Naive thymus-derived CD8-positive, alpha-beta T cell (primary cell): Measurements from ENCODE around the gene POMT1. TPM values are rescaled to one million over a fixed set of nuclear protein-coding genes. Genes with fewer than 3 reads are reported as not detected.

Experiments
- ATAC-seq, 2 donors: fragments of 150-1000 bp; cut with Tn5 transposase in 1 of 2; sonication (Bioruptor Pico), chemical (Tn5 transposase) in 1 of 2; 1 replicate in 1 of 2; 2 replicates in 1 of 2; pipeline ENCODE4 v1.10.0; 2021; ENCODE audit warnings: mild to moderate bottlenecking in 2 of 2, moderate library complexity in 2 of 2
- POLR2A ChIA-PET: fragments of 350-600 bp; sonication (Branson Sonifier 250); formaldehyde crosslinking; loops from one replicate; lab custom pipeline; 2021; ENCODE audit warnings: antibody characterized with exemption; lab: Charles Lee
- DNase-seq, 10 donors: peaks; one replicate each; pipeline versions ENCODE4 v3.0.0 to v3.0.0-alpha.2; 2020 to 2022
- H3K27ac Mint-ChIP-seq, 10 donors: one replicate each; pipeline ENCODE4 v1.8.0; 2020 to 2022; ENCODE audit warnings: mild to moderate bottlenecking in 10 of 10, mixed read lengths in 10 of 10, moderate library complexity in 4 of 10, inconsistent platforms in 1 of 10
- H3K27me3 Mint-ChIP-seq, 5 donors: one replicate each; pipeline ENCODE4 v1.8.0; 2021 to 2022; ENCODE audit warnings: mixed read lengths in 5 of 5
- H3K36me3 Mint-ChIP-seq, 3 donors: one replicate each; pipeline ENCODE4 v1.8.0; 2020 to 2022; ENCODE audit warnings: mixed read lengths in 3 of 3, mild to moderate bottlenecking in 2 of 3, inconsistent platforms in 1 of 3
- H3K4me1 Mint-ChIP-seq, 4 donors: one replicate each; pipeline ENCODE4 v1.8.0; 2021 to 2022; ENCODE audit warnings: mixed read lengths in 4 of 4
- H3K4me3 Mint-ChIP-seq, 10 donors: one replicate each; pipeline ENCODE4 v1.8.0; 2020 to 2022; ENCODE audit warnings: mild to moderate bottlenecking in 10 of 10, mixed read lengths in 10 of 10, moderate library complexity in 6 of 10, inconsistent platforms in 1 of 10
- H3K9me3 Mint-ChIP-seq, 9 donors: one replicate each; pipeline ENCODE4 v1.8.0; 2020 to 2022; ENCODE audit warnings: mixed read lengths in 9 of 9, mild to moderate bottlenecking in 3 of 9, inconsistent platforms in 1 of 9, moderate library complexity in 1 of 9
- polyA plus RNA-seq, 3 donors: library from polyadenylated mRNA; unstranded; fragments of 300-500 nt; fragmentation: Illumina TruSeq; gene quantifications; one replicate each; pipeline ENCODE4 v1.2.3, GENCODE V29; 2021
- total RNA-seq, 8 experiments: library from RNA in 2 of 8; stranded (reverse) in 2 of 8; gene quantifications; one replicate each; pipeline ENCODE4 v1.2.3 and lab custom pipeline; 2021 to 2026

POMT1 gene
- total and polyA plus RNA-seq, 5 experiments from 2014 or later = 7.4 to 48.9 (median 11.1) TPM

GRCh38 chr9:131485728-131486422, 16.8 kb upstream of the POMT1 start:
- peaks cover 5 to 91% (median 13%) of the 10 kb centered on the region in 3 donors for H3K36me3 Mint-ChIP-seq
- peak overlapping the region in 2 of 10 donors; percentile 4 to 34 for H3K27ac Mint-ChIP-seq
- POLR2A ChIA-PET = no interaction called here

GRCh38 chr9:131487001-131487400, 15.7 kb upstream of the POMT1 start:
- no peaks in the 10 kb centered on the region for H3K27me3 Mint-ChIP-seq
- no peak overlapping the region for H3K4me3 Mint-ChIP-seq
- H3K27ac Mint-ChIP-seq = peak overlapping the region in 3 of 10 donors; percentile 53 to 62 (median 56)
- no peak for DNase-seq
- POLR2A ChIA-PET = interaction anchor here (0.9 kb wide), 1 partner anchor 13 kb away, joined by 3 read pairs; no protein-coding TSS in a partner anchor
- H3K36me3 Mint-ChIP-seq = peaks cover 5 to 93% (median 15%) of the 10 kb centered on the region in 3 donors
- no peaks in the 10 kb centered on the region for H3K9me3 Mint-ChIP-seq
- H3K4me1 Mint-ChIP-seq = peaks cover 2 to 22% (median 11%) of the 10 kb centered on the region in 4 donors
- ATAC-seq = no peak

More at GRCh38 chr9:131485728-131486422, 16.8 kb upstream of the POMT1 start:
- ATAC-seq = no peak
- Mint-ChIP-seq H3K27me3 (no peaks in the 10 kb centered on the region), H3K9me3 (no peaks in the 10 kb centered on the region), H3K4me3 (no peak overlapping the region), H3K4me1 (peaks cover 2 to 21% (median 12%) of the 10 kb centered on the region in 4 donors)
- no peak for DNase-seq

GRCh38 chr9:131487621-131488031, 15.1 kb upstream of the POMT1 start:
- Mint-ChIP-seq H3K27me3 (no peaks in the 10 kb centered on the region), H3K27ac (peak overlapping the region in 1 of 10 donors; percentile 67), H3K4me3 (no peak overlapping the region), H3K4me1 (peaks cover 2 to 22% (median 10%) of the 10 kb centered on the region in 4 donors), H3K36me3 (peaks cover 5 to 93% (median 11%) of the 10 kb centered on the region in 3 donors), H3K9me3 (no peaks in the 10 kb centered on the region)
- DNase-seq = peak in 1 of 10 donors; percentile 19
- POLR2A ChIA-PET = interaction anchor here (0.9 kb wide), 1 partner anchor 14 kb away, joined by 3 read pairs; no protein-coding TSS in a partner anchor
- no peak for ATAC-seq

- H3K9me3 Mint-ChIP-seq = no peaks in the 10 kb centered on the region
- ATAC-seq (no peak), DNase-seq (peak in 1 of 10 donors; percentile 42)
- no peaks in the 10 kb centered on the region for H3K27me3 Mint-ChIP-seq
- peaks cover 5 to 97% (median 11%) of the 10 kb centered on the region in 3 donors for H3K36me3 Mint-ChIP-seq
- peak overlapping the region in 1 of 10 donors; percentile 24 for H3K4me3 Mint-ChIP-seq
- H3K4me1 Mint-ChIP-seq = peaks cover 2 to 22% (median 13%) of the 10 kb centered on the region in 4 donors
- POLR2A ChIA-PET = interaction anchor here (1.3 kb wide), 1 partner anchor 9 kb away, joined by 9 read pairs; no protein-coding TSS in a partner anchor
- H3K27ac Mint-ChIP-seq = peak overlapping the region in 7 of 10 donors; percentile 50 to 87 (median 68)
Observed at GRCh38 chr9:131490514-131490913, 12.2 kb upstream of the POMT1 start.

- DNase-seq = peak in 1 of 10 donors; percentile 43
- POLR2A ChIA-PET = interaction anchor here (0.5 to 1.6 kb wide), 4 partner anchors 9 to 98 kb away, joined by 3 to 9 read pairs (median 5); no protein-coding TSS in a partner anchor
- no peaks in the 10 kb centered on the region for H3K27me3 Mint-ChIP-seq
- H3K4me1 Mint-ChIP-seq = peaks cover 2 to 22% (median 12%) of the 10 kb centered on the region in 4 donors
- no peaks in the 10 kb centered on the region for H3K9me3 Mint-ChIP-seq
- ATAC-seq = no peak
- peaks cover 5 to 97% (median 11%) of the 10 kb centered on the region in 3 donors for H3K36me3 Mint-ChIP-seq
- H3K27ac Mint-ChIP-seq = peak overlapping the region in 7 of 10 donors; percentile 48 to 87 (median 68)
- peak overlapping the region in 1 of 10 donors; percentile 12 for H3K4me3 Mint-ChIP-seq
Observed at GRCh38 chr9:131491001-131491710, 11.6 kb upstream of the POMT1 start.

GRCh38 chr9:131492070-131492469, 10.6 kb upstream of the POMT1 start:
- ATAC-seq (no peak), DNase-seq (no peak)
- POLR2A ChIA-PET = interaction anchor here (0.5 to 1.6 kb wide), 3 partner anchors 9 to 99 kb away, joined by 3 to 7 read pairs (median 4); no protein-coding TSS in a partner anchor
- H3K4me3 Mint-ChIP-seq = no peak overlapping the region
- peaks cover 2 to 26% (median 12%) of the 10 kb centered on the region in 4 donors for H3K4me1 Mint-ChIP-seq
- peaks cover 5 to 97% (median 11%) of the 10 kb centered on the region in 3 donors for H3K36me3 Mint-ChIP-seq
- peak overlapping the region in 5 of 10 donors; percentile 36 to 85 (median 72) for H3K27ac Mint-ChIP-seq
- no peaks in the 10 kb centered on the region for H3K9me3 Mint-ChIP-seq
- H3K27me3 Mint-ChIP-seq = no peaks in the 10 kb centered on the region

- Mint-ChIP-seq H3K36me3 (peaks cover 5 to 86% (median 9%) of the 10 kb centered on the region in 3 donors), H3K27me3 (no peaks in the 10 kb centered on the region), H3K4me3 (no peak overlapping the region), H3K27ac (peak overlapping the region in 4 of 10 donors; percentile 10 to 75 (median 62)), H3K9me3 (no peaks in the 10 kb centered on the region), H3K4me1 (peaks cover 15 to 37% (median 21%) of the 10 kb centered on the region in 4 donors)
- DNase-seq (no peak), ATAC-seq (no peak)
- POLR2A ChIA-PET = interaction anchor here (0.6 to 1.1 kb wide), 3 partner anchors 36 to 117 kb away, joined by 3 to 5 read pairs (median 3); no protein-coding TSS in a partner anchor
Observed at GRCh38 chr9:131494296-131494870, 8.3 kb upstream of the POMT1 start.

- ATAC-seq (no peak), DNase-seq (no peak)
- H3K27ac Mint-ChIP-seq = peak overlapping the region in 2 of 10 donors; percentile 29 to 83
- H3K9me3 Mint-ChIP-seq = no peaks in the 10 kb centered on the region
- peaks cover 21 to 41% (median 34%) of the 10 kb centered on the region in 4 donors for H3K4me1 Mint-ChIP-seq
- no peak overlapping the region for H3K4me3 Mint-ChIP-seq
- H3K27me3 Mint-ChIP-seq = no peaks in the 10 kb centered on the region
- H3K36me3 Mint-ChIP-seq = peaks cover 0 to 76% (median 8%) of the 10 kb centered on the region in 3 donors
- POLR2A ChIA-PET = no interaction called here
Observed at GRCh38 chr9:131495785-131496184, 6.9 kb upstream of the POMT1 start.

- ATAC-seq (no peak), DNase-seq (no peak)
- H3K36me3 Mint-ChIP-seq = peaks cover 0 to 65% (median 5%) of the 10 kb centered on the region in 3 donors
- no peaks in the 10 kb centered on the region for H3K27me3 Mint-ChIP-seq
- POLR2A ChIA-PET = interaction anchor here (0.6 kb wide), 1 partner anchor 66 kb away, joined by 3 read pairs; no protein-coding TSS in a partner anchor
- H3K4me3 Mint-ChIP-seq = no peak overlapping the region
- H3K27ac Mint-ChIP-seq = peak overlapping the region in 8 of 10 donors; percentile 25 to 93 (median 73)
- H3K9me3 Mint-ChIP-seq = no peaks in the 10 kb centered on the region
- peaks cover 28 to 49% (median 45%) of the 10 kb centered on the region in 4 donors for H3K4me1 Mint-ChIP-seq
Observed at GRCh38 chr9:131496844-131497405, 5.8 kb upstream of the POMT1 start.

GRCh38 chr9:131499254-131499767, 3.4 kb upstream of the POMT1 start:
- no peak for DNase-seq
- no peaks in the 10 kb centered on the region for H3K27me3 Mint-ChIP-seq
- H3K27ac Mint-ChIP-seq = peak overlapping the region; percentile 89 to 95 (median 92)
- H3K4me3 Mint-ChIP-seq = peak overlapping the region in 7 of 10 donors; percentile 42 to 93 (median 77)
- peaks cover 36 to 70% (median 64%) of the 10 kb centered on the region in 4 donors for H3K4me1 Mint-ChIP-seq
- H3K36me3 Mint-ChIP-seq = peaks cover 0 to 41% (median 1%) of the 10 kb centered on the region in 3 donors
- no peaks in the 10 kb centered on the region for H3K9me3 Mint-ChIP-seq
- POLR2A ChIA-PET = interaction anchor here (0.7 to 2.0 kb wide), 9 partner anchors 9 to 740 kb away, joined by 3 to 12 read pairs (median 4); no protein-coding TSS in a partner anchor
- ATAC-seq = no peak

GRCh38 chr9:131500377-131500776, 2.3 kb upstream of the POMT1 start:
- Mint-ChIP-seq H3K36me3 (peaks cover 0 to 30% (median 0%) of the 10 kb centered on the region in 3 donors), H3K4me3 (peak overlapping the region; percentile 70 to 97 (median 92)), H3K9me3 (no peaks in the 10 kb centered on the region), H3K27me3 (no peaks in the 10 kb centered on the region), H3K4me1 (peaks cover 39 to 76% (median 70%) of the 10 kb centered on the region in 4 donors), H3K27ac (peak overlapping the region; percentile 89 to 98 (median 94))
- POLR2A ChIA-PET = interaction anchor here (0.7 to 2.4 kb wide), 13 partner anchors 9 to 225 kb away, joined by 3 to 12 read pairs (median 5); partner anchors contain the start of gene FAM78A
- peak; percentile 30 to 86 (median 76) for DNase-seq
- ATAC-seq = peak; percentile 61 to 82
